Stimulated activated CD4-positive, alpha-beta T cell treated with anti-CD3 and anti-CD28 coated beads, Interleukin-2, amount 100 ng/mL, for 4 hours (primary cell): ENCODE measurements around the gene CLVS2.

Experiments used
- DNase-seq: peaks from one replicate; pipeline ENCODE4 v3.0.0-alpha.2; 2020; ENCODE audit warnings: low read depth

Gene CLVS2

GRCh38 chr6:122995921-122996793, at the start of gene CLVS2:
TSS of gene CLVS2 (plus strand) at chr6:122996235. CDS start at chr6:122997778, 1,543 bp downstream.
- DNase-seq: no peak

GRCh38 chr6:122947355-122947754, 48.7 kb upstream of the CLVS2 start:
- no peak for DNase-seq

GRCh38 chr6:122953766-122954165, 42.3 kb upstream of the CLVS2 start:
- DNase-seq: no peak

DNA sequence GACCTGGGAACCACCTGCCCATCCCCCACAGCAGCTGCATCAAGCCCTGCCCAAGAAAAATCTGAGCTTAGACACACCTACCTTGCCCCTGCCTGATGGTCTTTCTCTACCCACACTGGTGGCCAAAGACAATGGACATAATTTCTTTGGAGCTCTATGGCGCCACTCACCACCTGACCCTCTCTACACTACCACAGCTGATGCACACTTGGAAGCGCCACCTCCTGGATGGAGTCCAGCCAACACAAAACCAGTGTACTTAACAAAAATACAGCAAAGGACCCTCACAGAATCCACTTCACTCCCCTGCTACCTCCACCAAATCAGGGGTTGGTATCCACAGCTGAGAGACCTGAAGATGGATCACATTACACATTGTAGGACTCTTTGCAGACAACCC, 39.7 kb upstream of the CLVS2 start:
- DNase-seq: no peak

DNA sequence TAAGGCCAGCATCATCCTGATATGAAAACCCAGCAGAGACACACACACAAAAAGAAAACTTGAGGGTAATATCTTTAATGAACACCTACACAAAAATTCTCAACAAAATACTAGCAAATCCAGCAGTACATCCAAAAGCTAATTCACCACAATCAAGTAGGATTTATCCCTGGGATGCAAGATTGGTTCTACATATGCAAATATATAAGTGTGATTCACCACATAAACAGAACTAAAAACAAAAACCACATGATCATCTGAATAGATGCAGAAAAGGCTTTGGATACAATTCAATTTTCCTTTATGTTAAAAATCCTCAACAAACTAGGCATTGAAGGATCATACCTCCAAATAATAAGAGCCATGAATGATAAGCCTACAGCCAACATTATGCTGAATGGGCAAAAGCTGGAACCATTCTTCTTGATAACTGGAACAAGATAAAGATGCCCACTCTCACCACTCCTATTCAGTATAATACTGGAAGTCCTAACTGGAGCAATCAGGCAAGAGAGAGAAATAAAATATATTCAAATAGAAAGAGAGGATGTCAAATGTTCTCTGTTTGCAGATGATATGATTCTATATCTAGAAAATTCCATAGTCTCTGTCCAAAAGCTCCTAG, 33.9 kb upstream of the CLVS2 start:
- no peak for DNase-seq

GRCh38 chr6:122969999-122970533, 26.0 kb upstream of the CLVS2 start:
- no peak for DNase-seq

DNA sequence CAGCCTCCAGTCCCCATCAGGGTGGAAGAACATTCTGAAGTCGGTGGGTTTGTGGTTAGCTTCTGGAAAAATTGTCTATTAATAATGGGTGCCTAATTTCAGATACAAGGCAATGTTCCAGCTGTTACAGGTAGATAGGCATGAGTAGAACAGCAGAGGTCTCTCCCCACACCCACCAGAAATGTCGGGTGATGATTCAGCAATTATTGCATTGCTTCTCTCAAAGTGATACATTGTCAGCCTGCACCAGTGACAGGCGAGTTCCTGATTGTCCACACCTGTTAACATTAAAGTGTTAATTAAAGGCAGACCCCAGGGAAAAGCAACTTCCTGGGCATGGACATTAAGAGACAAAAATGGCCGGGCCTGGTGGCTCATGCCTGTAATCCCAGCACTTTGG, 18.9 kb upstream of the CLVS2 start:
- DNase-seq: no peak

- no peak for DNase-seq
Measured at GRCh38 chr6:122984393-122984792, 11.6 kb upstream of the CLVS2 start.

- no peak for DNase-seq
Measured at GRCh38 chr6:122994256-122994655, 1.8 kb upstream of the CLVS2 start.

- DNase-seq: no peak
Measured at GRCh38 chr6:122996794-122997505, 915 bp downstream of the CLVS2 start.

GRCh38 chr6:122997541-122998150, 1.6 kb downstream of the CLVS2 start:
- DNase-seq: no peak

- no peak for DNase-seq
Measured at GRCh38 chr6:122998403-122998975, 2.5 kb downstream of the CLVS2 start.

DNA sequence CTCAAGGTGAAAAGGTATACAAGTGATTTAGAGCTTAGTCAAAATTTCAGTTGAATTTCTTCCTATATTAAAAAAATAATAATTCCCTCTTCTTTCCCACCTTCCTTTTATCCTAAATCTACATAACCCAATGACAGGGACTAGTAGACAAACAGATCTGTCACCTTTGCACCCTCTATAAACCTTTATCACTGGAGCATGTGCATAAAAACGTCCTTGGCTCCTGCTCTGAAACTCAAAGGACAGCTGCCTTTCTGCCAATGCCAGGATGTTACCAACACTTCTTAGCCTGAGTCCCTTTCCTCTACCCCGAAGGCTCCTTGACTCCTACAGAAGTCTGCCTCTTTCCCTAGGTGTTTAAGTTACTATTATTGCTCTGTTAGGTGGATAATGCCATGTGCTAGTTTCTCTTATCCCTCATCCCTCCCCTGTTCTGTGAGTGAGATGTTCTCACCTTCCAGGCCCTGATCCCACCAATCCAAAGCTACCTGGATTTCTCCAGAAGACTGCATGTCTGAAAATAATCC, 4.3 kb downstream of the CLVS2 start:
- DNase-seq: no peak

GRCh38 chr6:123001540-123001939, 5.5 kb downstream of the CLVS2 start:
- no peak for DNase-seq

GRCh38 chr6:123007885-123008284, 11.8 kb downstream of the CLVS2 start:
- no peak for DNase-seq

DNA sequence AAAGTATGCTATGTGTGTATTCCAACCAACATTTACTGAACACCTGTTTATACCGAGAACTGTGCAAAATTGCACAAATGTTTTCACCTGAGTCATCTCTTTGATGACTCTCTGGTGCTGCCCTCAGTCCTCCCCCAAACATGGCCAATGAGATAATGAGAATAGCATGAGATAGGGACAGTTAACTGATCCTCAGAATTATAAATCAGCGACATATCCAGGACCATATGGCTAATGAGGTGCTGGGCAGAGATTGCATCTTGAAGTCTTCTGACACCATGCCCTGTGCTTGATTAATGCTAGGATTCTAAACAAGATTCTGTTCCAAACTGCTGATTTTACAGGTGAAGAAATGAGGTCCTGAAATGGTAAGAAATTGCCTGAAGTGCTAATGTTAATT, 13.0 kb downstream of the CLVS2 start:
- no peak for DNase-seq

- DNase-seq: no peak
Measured at GRCh38 chr6:123014835-123015234, 18.8 kb downstream of the CLVS2 start.

GRCh38 chr6:123016431-123017103, 20.5 kb downstream of the CLVS2 start:
- DNase-seq: no peak

DNA sequence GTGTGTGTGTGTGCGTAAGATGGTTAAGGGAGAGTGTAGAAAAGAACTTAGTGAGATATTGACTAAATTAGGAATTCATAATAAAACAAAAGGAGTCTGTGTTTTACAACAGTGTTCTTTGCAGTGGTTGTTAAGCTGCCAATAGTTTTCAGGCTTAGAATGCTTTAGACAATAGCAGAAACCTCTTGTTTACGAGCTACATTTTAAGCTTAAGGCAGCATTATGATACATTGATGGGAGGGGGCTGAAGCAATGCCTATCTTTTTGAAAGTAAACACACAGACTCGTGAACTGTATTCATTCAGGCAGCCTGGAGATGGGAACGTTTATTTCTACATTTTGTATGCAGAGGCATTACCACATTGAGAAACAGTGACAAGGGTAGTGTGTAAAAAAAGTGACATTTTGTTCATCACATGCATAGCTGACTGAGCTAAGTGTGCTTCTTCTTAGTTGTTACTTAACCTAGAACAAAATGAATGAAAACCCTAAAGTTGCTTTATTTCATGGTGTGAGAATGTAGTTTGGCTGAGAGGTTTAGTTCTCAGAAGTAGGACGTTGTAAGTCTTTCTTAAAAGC, 21.2 kb downstream of the CLVS2 start:
- DNase-seq: no peak

GRCh38 chr6:123022975-123023374, 26.9 kb downstream of the CLVS2 start:
- DNase-seq: no peak

DNA sequence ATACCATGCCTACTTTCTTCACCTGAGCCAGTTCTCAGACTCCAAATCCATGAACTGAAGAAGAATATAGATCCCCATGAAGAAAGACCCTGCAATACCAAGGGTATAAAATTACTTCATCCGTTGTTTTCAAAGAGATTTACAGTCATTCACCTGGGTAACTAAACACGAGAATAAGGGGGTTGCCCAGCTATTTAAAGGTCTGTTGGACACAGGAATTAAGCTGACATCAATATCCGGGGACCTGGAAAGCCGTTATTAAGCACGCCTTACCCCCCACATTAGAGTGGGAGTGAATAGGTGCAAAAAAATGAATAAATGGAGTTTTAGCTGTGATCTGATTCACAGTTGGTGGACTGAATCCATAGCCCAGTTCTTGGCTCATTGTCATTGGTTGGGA, 28.9 kb downstream of the CLVS2 start:
- DNase-seq: no peak
